Upper lobe of left lung (tissue), 6 donors: Measurements from ENCODE around the gene KMT2B. TPM values are rescaled to one million over a fixed set of nuclear protein-coding genes. Genes with fewer than 3 reads are reported as not detected.

Experiments
- ATAC-seq, 2 donors: fragments of 200-7000 bp; cut with Tn5 transposase; one replicate each; pipeline ENCODE4 v1.9.1; 2022; ENCODE audit warnings: mild to moderate bottlenecking in 2 of 2, moderate library complexity in 2 of 2; ENCODE audit not compliant: low FRiP score in 2 of 2
- DNase-seq, 2 donors: peaks; one replicate each; pipeline ENCODE4 v3.0.0-alpha.2; 2019 to 2020
- H3K27ac ChIP-seq, 4 donors: fragments of 200-600 bp; sonication (generic); one replicate each; pipeline ENCODE4 v1.5.1; 2016 to 2019
- H3K27me3 ChIP-seq, 4 donors: fragments of 200-600 bp; sonication (generic); one replicate each; pipeline ENCODE4 v1.5.1; 2017 to 2019
- H3K36me3 ChIP-seq, 4 donors: fragments of 200-600 bp; sonication (generic); one replicate each; pipeline ENCODE4 v1.5.1; 2016 to 2019
- H3K4me1 ChIP-seq, 4 donors: fragments of 200-600 bp; sonication (generic); one replicate each; pipeline ENCODE4 v1.5.1; 2018 to 2019
- H3K4me3 ChIP-seq, 4 donors: fragments of 200-600 bp; sonication (generic); one replicate each; pipeline ENCODE4 v1.5.1; 2017 to 2019; ENCODE audit warnings: mild to moderate bottlenecking in 2 of 4, moderate library complexity in 1 of 4
- H3K9me3 ChIP-seq, 4 donors: fragments of 200-600 bp; sonication (generic); one replicate each; pipeline ENCODE4 v1.5.1; 2018 to 2019
- CTCF ChIP-seq, 6 experiments: fragments of 450-650 bp in 4 of 6; fragments of 200-600 bp in 2 of 6; sonication (generic) in 2 of 6; IDR thresholded peaks; one replicate each; pipeline ENCODE4 v1.5.1; 2016 to 2019; ENCODE audit warnings: antibody characterized with exemption in 6 of 6
- EP300 ChIP-seq, 4 donors: sonication (generic); formaldehyde crosslinking; IDR thresholded peaks; one replicate each; pipeline ENCODE4 v1.5.1; 2017; ENCODE audit warnings: antibody characterized with exemption in 4 of 4, control low read depth in 2 of 4
- POLR2A ChIP-seq, 4 donors: fragments of 450-650 bp; IDR thresholded peaks; one replicate each; pipeline ENCODE4 v1.5.1; 2016 to 2017; ENCODE audit warnings: antibody characterized with exemption in 4 of 4, mild to moderate bottlenecking in 2 of 4
- POLR2AphosphoS5 ChIP-seq, 2 donors: sonication (generic); formaldehyde crosslinking; IDR thresholded peaks; one replicate each; pipeline ENCODE4 v1.5.1; 2017; ENCODE audit warnings: antibody characterized with exemption in 2 of 2
- WGBS, 2 donors: methylation state at CpG; one replicate each; pipeline ENCODE4 v1.1.5; 2017 to 2018; 5-methylcytosine and 5-hydroxymethylcytosine counted together
- total RNA-seq, 6 donors: library from RNA; depleted of rRNA in 4 of 6; stranded (reverse); fragments of >200 nt in 4 of 6; gene quantifications; one replicate each; pipeline versions ENCODE4 v1.1.0 to v1.2.1, GENCODE V29; 2016 to 2021
- donor health status: DM: no; HTN: no; CAD: no; lungs with moderate emphysema.
- donor health status: DM: no; HTN: yes; CAD: no; lungs with severe emphysema.

Gene KMT2B
- total RNA-seq, 6 donors from 2014 or later, result 23.3 to 70.2 (median 37.3) TPM

- no peak for DNase-seq
- Histone ChIP-seq H3K4me1 (peaks cover 0 to 13% (median 4%) of the 10 kb centered on the region in 4 donors), H3K36me3 (peaks cover 68 to 99% (median 91%) of the 10 kb centered on the region in 4 donors), H3K9me3 (no peaks in the 10 kb centered on the region), H3K27ac (no peak overlapping the region), H3K4me3 (no peak overlapping the region), H3K27me3 (no peaks in the 10 kb centered on the region)
- 91 to 96% methylated on average over 5 to 12 of the region's 12 CpGs for WGBS, 2 donors
- no peak for ATAC-seq
- no peak for TF ChIP-seq EP300 (IDR thresholded peaks at IDR 0.05)
- no peak for TF ChIP-seq CTCF (IDR thresholded peaks at IDR 0.05)
- TF ChIP-seq POLR2AphosphoS5 (IDR thresholded peaks at IDR 0.05), result no peak
- TF ChIP-seq POLR2A (IDR thresholded peaks at IDR 0.05), result no peak
Observed at GRCh38 chr19:35724560-35724959, 6.8 kb downstream of the KMT2B start.

DNA sequence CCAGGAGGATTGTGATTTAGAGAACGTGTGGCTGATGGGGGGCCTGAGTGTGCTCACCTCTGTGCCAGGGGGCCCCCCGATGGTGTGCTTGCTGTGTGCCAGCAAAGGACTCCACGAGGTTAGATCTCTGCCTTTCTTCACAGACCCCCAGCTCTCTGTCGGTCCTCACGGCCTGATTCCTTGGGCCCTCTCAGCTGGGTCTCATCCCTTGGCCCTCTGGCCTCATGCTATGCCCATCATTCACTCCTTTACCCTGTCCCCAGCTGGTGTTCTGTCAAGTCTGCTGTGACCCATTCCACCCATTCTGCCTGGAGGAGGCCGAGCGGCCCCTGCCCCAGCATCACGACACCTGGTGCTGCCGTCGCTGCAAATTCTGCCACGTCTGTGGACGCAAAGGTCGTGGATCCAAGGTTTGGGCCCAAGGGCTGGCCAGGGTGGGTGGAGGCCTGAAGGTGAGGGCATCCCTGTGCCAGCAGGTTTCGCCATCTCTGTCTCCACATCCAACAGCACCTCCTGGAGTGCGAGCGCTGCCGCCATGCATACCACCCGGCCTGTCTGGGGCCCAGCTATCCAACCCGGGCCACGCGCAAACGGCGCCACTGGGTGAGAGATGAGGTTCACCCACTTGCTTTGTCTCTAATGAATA, 7.5 kb downstream of the KMT2B start:
- Histone ChIP-seq H3K27ac (no peak overlapping the region), H3K9me3 (no peaks in the 10 kb centered on the region), H3K36me3 (peaks cover 75 to 100% (median 95%) of the 10 kb centered on the region in 4 donors), H3K4me1 (peaks cover 0 to 6% (median 0%) of the 10 kb centered on the region in 4 donors), H3K27me3 (no peaks in the 10 kb centered on the region), H3K4me3 (no peak overlapping the region)
- 95 to 96% methylated on average over 13 to 22 of the region's 23 CpGs for WGBS, 2 donors
- DNase-seq (no peak), ATAC-seq (no peak)
- no peak for TF ChIP-seq POLR2A (IDR thresholded peaks at IDR 0.05)
- no peak for TF ChIP-seq POLR2AphosphoS5 (IDR thresholded peaks at IDR 0.05)
- TF ChIP-seq CTCF (IDR thresholded peaks at IDR 0.05), result no peak
- no peak for TF ChIP-seq EP300 (IDR thresholded peaks at IDR 0.05)

GRCh38 chr19:35727053-35727955, 9.5 kb downstream of the KMT2B start:
- peaks cover 82 to 100% (median 97%) of the 10 kb centered on the region in 4 donors for H3K36me3 ChIP-seq
- 94% methylated on average over 13 to 23 of the region's 25 CpGs for WGBS, 2 donors
- no peak for TF ChIP-seq CTCF (IDR thresholded peaks at IDR 0.05)
- no peak for TF ChIP-seq EP300 (IDR thresholded peaks at IDR 0.05)
- TF ChIP-seq POLR2AphosphoS5 (IDR thresholded peaks at IDR 0.05), result no peak
- no peak for TF ChIP-seq POLR2A (IDR thresholded peaks at IDR 0.05)

DNA sequence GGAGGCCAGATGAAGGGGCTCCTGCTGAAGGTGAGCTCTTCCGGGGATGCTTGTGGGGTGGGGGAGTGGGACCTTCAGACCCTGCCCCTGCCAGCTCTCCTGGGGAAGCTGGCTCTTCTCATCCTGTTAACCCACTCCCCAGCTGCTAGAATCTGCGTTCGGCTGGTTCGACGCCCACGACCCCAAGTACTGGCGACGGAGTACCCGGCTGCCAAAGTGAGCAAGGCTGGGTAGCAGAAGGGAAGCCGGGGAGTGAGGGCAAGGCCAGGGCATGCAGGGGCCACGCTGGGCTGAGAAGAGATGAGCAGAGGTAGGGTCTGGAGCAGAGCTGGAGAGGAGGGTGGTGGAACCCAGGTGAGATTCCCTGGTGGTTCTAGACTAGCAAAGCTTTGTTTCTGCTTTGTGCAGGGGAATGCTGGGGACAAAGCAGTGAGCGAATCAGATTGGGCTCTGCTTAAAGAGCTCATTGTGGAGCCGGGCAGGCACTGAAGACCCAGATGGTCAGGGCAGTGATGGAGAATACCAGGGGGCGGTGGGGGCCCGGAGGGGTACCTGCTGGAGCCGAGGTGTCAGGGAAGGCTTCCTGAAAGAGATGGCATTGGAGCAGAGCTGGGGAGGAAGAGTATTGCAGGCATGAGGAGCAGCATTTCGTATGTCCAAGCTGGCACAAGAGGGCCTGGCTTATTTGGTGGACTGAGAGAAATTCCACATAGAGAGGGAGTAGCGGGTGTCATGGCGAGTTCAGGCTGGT, 10.3 kb downstream of the KMT2B start:
- WGBS, 2 donors, result 94 to 97% methylated on average over 12 to 18 of the region's 19 CpGs
- TF ChIP-seq CTCF (IDR thresholded peaks at IDR 0.05) (no peak), POLR2AphosphoS5 (IDR thresholded peaks at IDR 0.05) (no peak), POLR2A (IDR thresholded peaks at IDR 0.05) (no peak), EP300 (IDR thresholded peaks at IDR 0.05) (no peak)
- Histone ChIP-seq H3K27me3 (no peaks in the 10 kb centered on the region), H3K36me3 (peaks cover 77 to 100% (median 97%) of the 10 kb centered on the region in 4 donors), H3K4me1 (no peaks in the 10 kb centered on the region), H3K27ac (no peak overlapping the region), H3K9me3 (no peaks in the 10 kb centered on the region), H3K4me3 (no peak overlapping the region)
- no peak for DNase-seq
- no peak for ATAC-seq

More at GRCh38 chr19:35727053-35727955, 9.5 kb downstream of the KMT2B start:
- H3K4me3 ChIP-seq, result no peak overlapping the region
- no peaks in the 10 kb centered on the region for H3K27me3 ChIP-seq
- DNase-seq (no peak), ATAC-seq (no peak)
- no peaks in the 10 kb centered on the region for H3K9me3 ChIP-seq
- H3K4me1 ChIP-seq, result no peaks in the 10 kb centered on the region
- no peak overlapping the region for H3K27ac ChIP-seq
